Dedifferentiated amniotic fluid mesenchymal stem cell (primary cell): ENCODE measurements around the gene DLGAP1.

Experiments
- DNase-seq: peaks from one replicate; pipeline ENCODE4 v3.0.0-alpha.2; 2016; ENCODE audit errors: extremely low spot score

DLGAP1 gene

DNA sequence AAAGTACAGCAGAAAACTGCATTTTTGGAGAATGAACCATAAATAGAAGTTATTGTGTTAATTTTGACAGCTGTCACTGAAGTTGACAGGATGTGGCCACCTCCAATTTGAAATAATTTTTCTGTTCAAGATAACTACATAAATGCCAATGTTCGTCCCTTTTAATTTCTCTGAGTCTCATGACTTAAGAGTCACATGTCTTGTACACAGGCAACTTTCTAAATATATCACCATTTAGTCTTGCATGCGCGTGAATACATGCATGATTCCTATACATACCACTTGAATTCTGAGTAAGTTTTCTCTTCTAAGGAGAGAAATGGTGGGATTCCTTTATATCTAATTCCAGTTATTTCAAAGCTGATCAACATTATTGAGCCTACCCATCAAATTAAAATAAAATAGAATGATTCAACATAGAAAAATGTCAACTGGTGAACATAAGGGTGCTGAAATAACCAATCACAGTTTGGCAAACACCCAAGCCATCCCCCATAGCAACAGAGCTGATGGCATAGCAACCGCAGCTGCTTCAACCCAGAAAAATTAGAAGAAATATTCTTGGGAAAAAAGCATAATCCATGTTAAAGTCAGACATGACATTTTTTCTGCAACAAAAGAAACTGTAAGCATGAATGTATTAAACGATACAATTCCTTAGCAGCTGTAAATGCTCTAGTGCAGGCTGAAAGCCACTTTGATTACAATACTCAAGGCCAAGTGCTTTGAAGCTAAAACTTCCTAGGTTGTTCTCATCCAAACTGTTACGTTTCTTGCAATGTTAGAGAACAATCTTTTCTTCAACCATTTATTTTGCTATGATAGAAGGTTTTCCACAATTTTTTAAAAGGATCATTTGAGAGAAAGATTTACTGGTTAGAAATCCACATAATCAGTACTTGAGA, 282.7 kb downstream of the DLGAP1 start:
- DNase-seq = no peak

DNA sequence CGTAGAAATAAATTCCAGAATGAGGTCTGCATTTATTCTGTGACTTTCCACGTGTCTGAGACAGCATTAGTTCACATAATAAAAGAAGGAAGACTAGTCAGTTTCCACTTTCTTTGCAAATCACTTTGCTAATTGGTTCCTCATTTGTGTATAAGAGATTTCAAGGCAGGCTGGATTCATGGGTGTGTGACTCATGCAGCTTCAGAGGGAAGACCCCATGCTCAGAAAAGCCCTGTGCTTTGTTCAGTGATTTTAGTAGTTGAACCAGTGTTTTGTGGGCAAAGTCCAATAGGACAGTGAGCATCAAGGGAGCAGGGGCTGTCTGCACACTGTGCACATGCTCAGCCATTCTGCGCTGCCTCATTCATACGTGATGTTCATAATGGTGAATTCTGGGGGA, 297.8 kb downstream of the DLGAP1 start:
- no peak for DNase-seq

DNA sequence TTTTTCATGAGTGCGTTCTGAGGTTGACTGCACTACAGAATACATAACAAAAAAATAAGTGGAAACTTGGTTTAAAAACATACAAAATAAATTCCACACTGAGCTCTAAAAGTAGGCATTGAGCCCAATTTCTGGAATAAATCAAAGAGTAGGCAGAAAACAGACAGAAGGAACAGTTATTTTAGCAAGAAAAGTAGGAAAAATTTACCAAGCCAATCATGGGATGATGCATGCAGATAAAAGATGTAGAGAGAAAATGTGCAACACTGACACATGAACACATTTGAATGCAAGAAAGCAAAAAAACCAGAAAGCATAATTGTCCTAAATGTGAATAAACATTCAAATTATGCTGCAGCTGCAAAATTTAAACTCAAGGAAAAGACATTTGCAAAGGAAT, 308.3 kb downstream of the DLGAP1 start:
- no peak for DNase-seq

DNA sequence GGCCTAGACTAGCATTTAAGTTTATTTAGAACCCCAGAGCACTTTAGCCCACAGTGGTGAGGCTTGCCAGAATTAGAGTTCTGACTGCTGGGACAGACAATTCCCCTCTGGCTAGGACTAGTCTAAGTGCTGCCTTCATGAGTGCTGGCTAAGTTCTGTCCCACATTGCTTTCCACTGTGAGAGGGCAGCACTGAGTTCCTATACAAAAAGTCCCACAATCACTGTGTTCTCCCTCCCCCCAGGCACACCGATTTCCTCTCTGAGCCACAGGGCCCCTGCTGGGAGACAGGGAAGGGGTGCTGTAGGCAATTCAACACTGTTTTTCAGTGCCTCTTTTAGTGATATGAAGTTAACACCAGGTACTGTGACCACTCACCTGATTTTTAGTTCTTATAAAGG, 310.9 kb downstream of the DLGAP1 start:
- no peak for DNase-seq

DNA sequence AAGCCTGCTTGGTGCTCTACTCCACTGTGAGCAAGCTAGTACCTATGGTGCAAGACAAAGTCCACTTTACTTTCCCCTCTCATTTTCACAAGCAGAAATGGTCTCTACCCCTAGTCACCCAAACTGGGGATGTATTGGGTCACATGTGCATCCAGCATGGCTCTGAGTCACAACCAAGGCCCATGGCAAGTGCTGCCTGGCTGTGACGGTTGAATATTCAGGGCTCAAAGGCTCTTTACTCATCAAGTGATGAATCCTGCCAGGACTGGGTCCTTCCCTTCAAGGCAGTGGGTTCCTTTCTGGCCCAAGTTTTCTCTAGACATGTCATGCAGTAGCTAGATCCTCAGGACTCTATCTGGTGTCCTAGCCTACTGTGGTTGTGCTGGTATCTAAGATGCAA, 311.5 kb downstream of the DLGAP1 start:
- no peak for DNase-seq

DNA sequence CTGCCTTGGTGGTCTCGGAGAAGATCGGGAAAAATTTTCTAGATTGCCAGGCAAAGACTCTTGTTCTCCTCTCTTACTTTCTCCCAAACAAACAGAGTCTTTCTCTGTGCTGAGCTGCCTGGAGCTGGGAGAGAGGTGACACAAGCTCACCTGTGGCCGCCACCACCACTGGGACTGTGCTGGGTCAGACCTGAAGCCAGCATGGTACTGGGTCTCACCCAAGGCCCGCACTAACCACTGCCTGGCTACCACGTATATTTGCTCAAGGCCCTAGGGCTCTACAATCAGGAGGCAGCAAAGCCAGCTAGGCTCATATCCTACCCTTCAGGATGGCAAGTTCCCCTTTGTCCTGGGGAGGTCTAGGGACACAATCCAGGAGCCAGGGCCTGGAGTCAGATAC, 312.2 kb downstream of the DLGAP1 start:
- no peak for DNase-seq

DNA sequence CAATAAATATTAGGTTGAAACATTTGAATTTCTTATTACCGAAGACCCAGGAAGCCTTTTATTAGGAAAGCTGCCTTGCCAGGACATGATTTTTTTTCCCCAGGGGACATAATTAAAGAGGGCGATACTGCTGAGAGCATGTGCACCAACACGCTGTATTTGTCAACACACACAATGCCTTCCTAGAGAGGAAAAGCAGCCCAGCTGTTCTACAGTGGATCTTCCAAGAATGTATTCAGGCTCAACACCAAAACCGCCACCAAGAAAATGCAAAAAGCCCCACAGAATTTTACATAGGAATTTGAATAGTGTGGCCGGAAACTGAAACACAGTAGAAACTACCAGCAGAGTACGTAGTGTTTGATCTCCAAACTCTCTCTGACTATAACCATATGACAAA, 320.4 kb downstream of the DLGAP1 start:
- no peak for DNase-seq

DNA sequence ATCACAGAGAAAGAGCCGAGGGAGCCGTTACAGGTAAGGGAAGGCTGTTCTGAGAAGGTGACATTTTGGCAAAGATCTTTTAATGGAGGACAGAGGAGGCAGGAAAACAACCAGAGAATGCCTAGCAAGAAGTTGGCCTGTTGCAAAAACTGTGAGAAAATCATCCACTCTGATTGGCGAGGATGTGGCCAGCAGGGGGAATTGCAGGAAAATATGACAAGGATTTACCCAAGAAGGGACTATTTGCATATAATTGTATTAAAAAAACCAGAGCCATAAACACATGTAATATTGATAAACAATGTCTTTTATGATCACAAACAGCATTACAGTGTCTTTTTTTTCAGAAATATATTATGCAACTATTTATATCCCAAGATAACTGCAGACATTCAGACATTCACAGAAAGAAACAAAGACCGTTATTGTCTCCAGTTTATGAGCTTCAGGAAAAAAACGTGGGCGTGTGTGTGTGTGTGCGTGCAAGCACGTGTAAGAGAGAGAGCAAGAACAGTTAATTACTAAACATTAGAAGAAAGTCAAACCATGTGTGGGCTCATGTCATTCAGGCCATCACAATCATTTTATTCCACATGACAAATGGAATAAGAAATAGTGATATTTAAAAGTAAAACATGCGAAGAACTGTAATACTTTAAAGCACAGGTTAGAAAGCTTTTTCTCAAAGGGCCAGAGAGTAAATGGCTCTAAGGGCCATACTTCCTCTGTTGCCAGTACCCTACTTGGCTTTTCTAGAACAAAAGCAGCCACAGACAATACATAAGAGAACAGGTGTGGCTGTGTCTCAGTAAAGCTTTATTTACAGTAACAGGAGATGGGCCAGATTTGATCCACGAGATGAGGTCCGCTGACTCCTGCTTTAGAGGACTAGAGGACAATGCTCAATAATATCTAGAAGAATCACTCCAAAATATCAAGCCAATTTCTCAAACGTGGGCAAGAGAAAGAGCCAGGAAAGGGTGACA, 324.1 kb downstream of the DLGAP1 start:
- no peak for DNase-seq

DNA sequence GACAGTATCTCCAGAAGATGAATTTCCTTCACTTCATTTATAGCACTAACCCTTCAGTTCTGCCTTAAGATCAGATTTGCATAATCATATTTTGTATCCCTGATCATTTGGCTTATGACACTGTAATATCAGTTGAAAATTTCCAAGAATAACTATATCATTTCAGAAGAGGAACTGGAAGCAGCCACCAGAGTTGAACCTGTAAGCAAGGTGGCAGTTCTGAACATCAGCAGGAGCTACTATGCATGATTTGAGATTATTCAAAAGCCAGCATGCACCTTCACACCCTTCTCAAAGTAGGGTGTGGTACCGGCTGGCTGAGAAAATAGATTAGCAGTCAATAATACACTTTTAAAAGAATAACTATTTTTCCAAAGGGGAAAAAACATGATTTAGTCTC, 328.2 kb downstream of the DLGAP1 start:
- DNase-seq = no peak

DNA sequence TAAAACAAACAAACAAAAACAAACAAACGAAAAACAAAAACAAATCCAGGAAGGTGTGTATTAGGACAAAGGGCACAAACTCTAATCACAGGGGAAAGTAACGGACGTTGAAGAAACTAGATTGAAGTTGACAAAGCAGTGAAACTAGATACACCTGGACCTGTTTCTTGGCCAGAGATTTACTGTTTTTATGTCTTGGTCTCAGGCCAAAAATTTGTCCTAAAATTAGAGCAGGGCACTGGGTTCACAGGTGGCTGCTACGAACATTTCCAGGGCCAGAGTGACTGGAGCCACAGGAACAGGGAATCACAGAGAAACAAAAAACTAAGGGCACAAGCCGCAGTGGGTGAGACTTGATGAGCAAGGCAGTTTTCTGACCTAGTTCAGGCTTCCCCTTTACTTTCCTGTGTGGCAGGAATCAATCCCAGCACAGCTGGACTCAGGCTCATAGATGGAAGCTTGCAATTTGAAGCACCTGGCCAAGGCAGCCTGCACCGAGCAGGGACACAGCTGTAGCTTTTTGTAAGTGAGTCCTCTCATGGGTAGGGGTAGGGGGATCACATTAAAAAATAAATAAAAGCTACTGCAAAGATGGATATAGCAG, 329.4 kb downstream of the DLGAP1 start:
- DNase-seq = no peak

DNA sequence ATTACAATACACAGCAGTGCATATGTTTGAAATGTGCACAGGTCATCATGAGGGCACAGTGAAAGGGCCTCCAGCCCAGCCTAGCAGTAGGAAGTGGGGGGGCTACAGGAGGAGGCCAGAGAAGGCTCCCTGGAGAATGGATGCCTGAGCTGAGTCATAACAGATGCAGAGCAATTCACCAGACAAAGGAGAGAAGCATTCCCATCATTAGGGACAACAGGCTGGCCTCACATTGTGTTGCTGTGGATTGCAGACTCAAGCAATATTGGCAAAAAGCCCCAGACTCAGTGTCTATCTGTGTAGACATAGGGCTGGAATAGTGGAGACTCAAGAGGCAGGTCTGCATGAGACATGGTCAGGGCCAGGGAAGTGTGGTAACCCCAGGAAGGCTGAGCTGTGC, 329.9 kb downstream of the DLGAP1 start:
- DNase-seq = no peak

DNA sequence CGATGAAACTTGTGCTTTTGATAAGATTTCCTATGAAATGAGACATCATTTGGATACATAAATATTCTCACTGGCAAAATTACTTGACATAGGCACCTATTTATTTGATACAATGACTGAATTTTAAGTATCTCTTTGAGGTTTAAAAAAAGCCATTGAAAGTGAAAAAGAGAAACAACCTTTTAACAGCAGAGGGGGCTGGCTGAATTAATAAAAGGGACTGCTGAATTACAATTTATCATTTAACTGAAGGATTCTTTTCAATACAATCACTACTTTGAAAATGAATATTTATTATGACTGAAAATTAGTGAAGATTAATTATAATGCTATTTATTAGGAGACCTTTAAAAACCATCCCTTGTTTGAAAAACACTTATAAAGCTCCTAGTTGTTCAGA, 335.3 kb downstream of the DLGAP1 start:
- no peak for DNase-seq

DNA sequence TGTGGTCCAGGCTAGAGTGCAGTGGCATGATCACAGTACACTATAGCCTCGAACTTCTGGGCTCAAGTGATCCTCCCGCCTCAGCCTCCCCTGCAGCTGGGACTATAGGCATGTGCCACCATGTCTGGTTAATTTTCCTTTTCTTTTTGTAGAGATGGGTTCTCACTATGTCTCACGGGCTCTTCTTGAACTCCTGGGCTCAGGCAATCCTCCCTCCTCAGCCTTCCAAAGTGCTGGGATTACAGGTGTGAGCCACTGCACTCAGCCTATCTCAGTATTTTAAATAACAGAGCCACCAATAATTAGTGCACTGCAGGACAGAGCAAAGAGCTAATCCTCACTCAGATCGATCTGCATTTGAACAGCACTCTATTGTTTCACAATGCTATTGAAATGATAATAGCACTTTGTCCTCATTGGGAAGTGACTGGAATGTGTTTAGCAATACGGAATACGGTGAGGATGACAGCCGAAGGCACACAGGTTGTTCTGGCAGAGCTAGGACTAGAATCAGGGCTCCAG, 335.9 kb downstream of the DLGAP1 start:
- DNase-seq = no peak

DNA sequence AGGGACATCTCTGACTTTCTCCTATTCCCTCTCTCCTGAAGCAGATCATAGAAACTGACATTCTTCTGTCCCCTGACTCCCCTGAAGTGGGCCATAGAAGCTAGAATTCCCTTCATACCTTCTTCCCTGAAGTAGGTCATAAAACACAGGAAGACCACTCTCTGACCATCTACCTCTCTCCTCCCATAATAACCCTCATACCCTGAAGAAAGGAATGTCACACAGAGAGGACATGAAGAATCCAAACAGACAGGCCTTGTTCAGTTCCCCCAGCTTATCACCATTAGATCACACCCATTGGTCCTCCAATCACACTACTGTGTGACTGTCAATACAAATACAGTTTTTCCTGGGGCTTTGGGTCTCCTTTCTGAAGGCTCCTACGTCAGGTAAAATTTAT, 347.1 kb downstream of the DLGAP1 start:
- DNase-seq = no peak

DNA sequence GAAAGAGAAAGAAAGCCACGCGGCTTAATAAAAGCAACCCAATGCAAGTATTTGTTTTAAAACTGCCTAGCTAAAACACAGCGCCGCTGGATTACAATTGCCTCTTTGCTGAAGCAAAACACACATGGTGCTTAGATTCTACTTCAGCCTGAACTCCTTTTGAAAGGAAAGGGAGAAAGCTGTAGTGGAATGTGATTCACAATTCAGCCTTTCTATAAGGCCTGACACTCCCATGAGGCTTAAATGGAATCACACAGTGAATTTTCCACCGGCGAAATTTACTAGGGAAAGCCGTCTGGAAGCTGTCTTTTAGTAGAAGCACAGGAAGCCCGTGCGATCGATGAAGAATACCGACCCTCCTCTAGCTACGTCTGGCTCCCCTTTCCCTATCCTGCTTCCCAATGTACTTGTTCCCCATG, 348.0 kb downstream of the DLGAP1 start:
- DNase-seq = no peak

DNA sequence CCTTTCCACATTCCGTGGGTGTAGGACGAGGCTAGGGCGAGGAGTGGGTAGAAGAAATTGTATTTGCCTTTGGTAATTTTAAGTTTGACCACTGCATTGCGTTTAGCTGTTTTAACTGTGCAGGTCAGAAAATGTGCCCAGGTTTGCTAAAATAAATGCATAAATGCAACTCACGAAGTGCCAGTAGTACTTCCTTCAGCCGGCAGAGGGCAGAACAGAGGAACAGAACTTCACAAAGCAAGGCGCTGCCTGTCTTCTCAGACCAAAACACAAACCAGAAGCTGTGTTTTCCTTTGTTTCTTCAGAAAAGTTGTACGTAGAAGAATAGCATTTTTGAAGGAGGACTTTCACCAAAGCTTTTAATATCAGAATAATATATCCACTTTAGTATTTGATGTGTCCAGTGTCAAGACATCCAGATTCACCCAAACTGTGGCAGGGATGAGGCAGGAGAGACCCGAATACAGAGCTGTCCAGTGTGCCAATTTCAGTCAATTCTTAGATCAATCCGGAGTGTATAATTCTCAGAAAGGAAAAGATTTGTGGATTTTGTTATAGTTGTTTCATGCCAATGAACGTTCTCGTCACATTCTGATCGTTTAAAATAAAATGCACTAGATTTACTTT, 348.6 kb downstream of the DLGAP1 start:
- DNase-seq = peak; percentile 81

DNA sequence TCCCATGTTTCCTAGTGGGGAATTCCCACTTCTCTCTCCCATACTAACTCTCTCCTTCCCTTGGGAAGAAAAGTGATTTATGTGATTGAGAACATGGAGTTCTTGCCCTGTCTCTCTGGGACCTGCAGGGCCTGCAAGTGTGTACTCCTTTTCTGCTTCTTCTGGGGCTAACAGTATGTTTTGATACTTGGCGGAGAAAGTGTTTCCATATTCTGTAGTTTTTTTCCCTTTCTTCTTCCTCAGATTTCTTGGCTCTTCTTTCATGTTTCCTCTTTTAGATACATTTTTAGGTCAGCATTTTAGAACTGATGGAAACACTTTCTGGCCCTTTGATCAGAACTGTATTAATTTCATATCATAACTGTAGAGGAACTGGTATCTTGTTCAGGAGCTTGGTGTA, 352.2 kb downstream of the DLGAP1 start:
- no peak for DNase-seq

DNA sequence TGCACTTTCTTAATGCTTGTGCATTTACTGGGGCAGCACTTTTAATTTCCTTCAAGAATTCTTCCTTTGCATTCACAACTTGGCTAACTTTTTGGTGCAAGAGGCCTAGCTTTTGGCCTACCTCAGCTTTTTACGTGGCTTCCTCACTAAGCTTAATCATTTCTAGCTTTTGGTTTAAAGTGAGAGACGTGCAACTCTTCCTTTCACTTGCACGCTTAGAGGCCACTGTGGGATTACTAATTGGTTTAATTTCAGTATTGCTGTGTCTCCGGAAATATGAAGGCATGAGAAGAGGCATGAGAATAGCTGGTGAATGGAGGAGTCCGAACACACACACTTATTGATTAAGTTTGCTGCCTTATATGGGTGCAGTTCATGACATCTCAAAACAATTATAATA, 354.1 kb downstream of the DLGAP1 start:
- DNase-seq = no peak

DNA sequence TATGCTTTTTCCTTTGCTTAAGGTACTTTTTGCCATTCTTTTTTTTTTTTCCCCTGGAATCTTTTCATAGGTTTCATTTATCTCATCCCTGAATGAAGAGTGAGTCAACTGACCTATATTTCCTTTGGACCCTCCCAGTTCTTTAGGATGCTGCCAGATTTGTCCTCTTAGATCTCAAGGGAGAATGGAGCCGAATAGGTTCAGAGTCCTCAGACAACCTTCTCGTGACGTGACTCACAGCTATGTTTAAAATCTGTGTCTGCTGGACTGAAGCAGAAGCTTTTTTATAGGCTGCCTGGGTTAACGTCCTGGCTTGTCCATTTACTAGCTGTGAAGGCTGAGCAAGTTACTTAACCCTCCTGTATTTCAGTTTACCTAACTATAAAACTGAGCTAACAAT, 358.6 kb downstream of the DLGAP1 start:
- no peak for DNase-seq

DNA sequence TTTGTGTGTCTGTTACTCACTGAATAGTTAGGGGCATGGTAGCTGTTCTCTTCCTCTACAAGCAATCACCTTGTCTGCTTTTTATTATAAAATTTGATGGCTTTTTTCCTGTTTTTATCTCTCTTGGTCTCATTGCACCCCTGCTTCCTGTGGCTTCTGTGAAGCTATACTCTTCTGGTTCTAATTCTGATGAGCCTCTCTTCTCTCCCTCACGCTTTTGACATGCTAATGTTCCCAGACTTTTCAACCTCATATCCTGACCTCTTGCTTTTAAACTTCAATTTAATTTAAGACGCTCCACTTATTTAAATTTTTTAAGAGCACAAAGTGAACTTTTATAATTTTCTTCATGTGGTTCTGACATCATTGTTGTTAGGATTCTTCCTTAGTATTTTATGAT, 361.4 kb downstream of the DLGAP1 start:
- DNase-seq = no peak

DNA sequence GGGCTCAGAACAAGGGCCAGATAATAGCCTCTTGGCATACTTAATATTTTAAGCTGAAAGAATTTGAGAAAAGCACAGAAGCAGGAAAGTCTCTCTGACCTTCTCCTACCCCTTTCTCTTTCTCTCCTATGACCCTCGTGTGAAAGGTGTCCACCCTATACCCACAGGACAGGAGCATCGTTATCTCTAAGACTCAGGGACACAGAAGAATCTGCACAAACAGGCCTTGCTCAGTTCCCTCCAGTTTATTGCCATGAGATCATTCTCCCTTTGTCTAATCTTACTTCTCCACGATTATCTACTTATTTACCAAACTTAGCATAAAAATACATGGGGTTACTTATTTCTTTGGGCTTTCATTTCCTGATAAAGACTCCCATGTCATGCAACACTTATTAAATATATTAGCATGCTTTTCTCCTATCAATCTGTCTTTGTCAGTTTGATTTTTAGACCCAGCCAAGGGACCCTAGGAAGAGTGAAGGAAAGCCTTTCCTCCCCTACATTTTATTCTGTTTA, 370.7 kb downstream of the DLGAP1 start:
- DNase-seq = no peak
